Mesendoderm (in vitro differentiated cells): ENCODE results near the gene EEF2KMT.
A peak's percentile ranks its signal among the peaks of the same experiment; 100 is the strongest.

Source experiments
- DNase-seq: peaks from one replicate; pipeline ENCODE4 v3.0.0; 2013
- H2AK5ac ChIP-seq: 2 replicates; pipeline ENCODE4 v1.6.1; 2013; ENCODE audit warnings: low read length, inconsistent platforms
- H2BK120ac ChIP-seq: 2 replicates; pipeline ENCODE4 v1.6.1; 2013; ENCODE audit warnings: low read depth, mild to moderate bottlenecking, low read length, moderate library complexity, mixed read lengths
- H2BK15ac ChIP-seq: replicated peaks from 2 replicates; pipeline ENCODE4 v1.6.1; 2013; ENCODE audit warnings: low read depth, mild to moderate bottlenecking, moderate library complexity
- H2BK5ac ChIP-seq: 2 replicates; pipeline ENCODE4 v1.6.1; 2013; ENCODE audit warnings: low read length, inconsistent platforms
- H3K18ac ChIP-seq: 2 replicates; pipeline ENCODE4 v1.6.1; 2013; ENCODE audit warnings: mild to moderate bottlenecking, low read length, mixed read lengths
- H3K23ac ChIP-seq: one replicate; pipeline ENCODE4 v1.6.1; 2013; ENCODE audit warnings: low read length
- H3K27ac ChIP-seq: 2 replicates; pipeline ENCODE4 v1.5.1; 2013; ENCODE audit warnings: low read depth, mild to moderate bottlenecking, inconsistent platforms, low read length, moderate library complexity
- H3K27me3 ChIP-seq: 2 replicates; pipeline ENCODE4 v1.6.1; 2013; ENCODE audit warnings: low read length, control low read depth, mild to moderate bottlenecking, inconsistent platforms; ENCODE audit not compliant: insufficient read depth, poor library complexity
- H3K36me3 ChIP-seq: 2 replicates; pipeline ENCODE4 v1.6.1; 2013; ENCODE audit warnings: low read length, inconsistent platforms; ENCODE audit not compliant: control insufficient read depth, insufficient read depth
- H3K4ac ChIP-seq: one replicate; pipeline ENCODE4 v1.6.1; 2013; ENCODE audit warnings: low read depth, mild to moderate bottlenecking, low read length, moderate library complexity
- H3K4me1 ChIP-seq: 2 replicates; pipeline ENCODE4 v1.6.1; 2013; ENCODE audit warnings: low read depth, low read length, inconsistent platforms; ENCODE audit not compliant: control insufficient read depth
- H3K4me2 ChIP-seq: 2 replicates; pipeline ENCODE4 v1.6.1; 2013; ENCODE audit warnings: low read length
- H3K4me3 ChIP-seq: 2 replicates; pipeline ENCODE4 v1.5.1; 2013; ENCODE audit warnings: mild to moderate bottlenecking, low read length
- H3K56ac ChIP-seq: one replicate; pipeline ENCODE4 v1.6.1; 2013; ENCODE audit warnings: low read length
- H3K79me1 ChIP-seq: 2 replicates; pipeline ENCODE4 v1.6.1; 2013; ENCODE audit warnings: low read length, inconsistent platforms
- H3K79me2 ChIP-seq: 2 replicates; pipeline ENCODE4 v1.6.1; 2013; ENCODE audit warnings: mild to moderate bottlenecking, low read length; ENCODE audit not compliant: control insufficient read depth, insufficient read depth
- H3K9ac ChIP-seq: 2 replicates; pipeline ENCODE4 v1.6.1; 2013; ENCODE audit warnings: low read length, inconsistent platforms
- H4K5ac ChIP-seq: one replicate; pipeline ENCODE4 v1.6.1; 2013; ENCODE audit warnings: low read length
- H4K8ac ChIP-seq: one replicate; pipeline ENCODE4 v1.6.1; 2013; ENCODE audit warnings: low read depth, mild to moderate bottlenecking, control low read depth, low read length, moderate library complexity
- WGBS: extraction: QIAGEN DNeasy Blood & Tissue Kit; methylation state at CpG from one replicate; pipeline ENCODE4 v1.1.7; 2013; ENCODE audit warnings: low lambda C conversion rate, missing lambda C conversion rate; ENCODE audit not compliant: insufficient coverage; ENCODE audit errors: extremely low coverage; 5-methylcytosine and 5-hydroxymethylcytosine counted together

The EEF2KMT gene

DNA sequence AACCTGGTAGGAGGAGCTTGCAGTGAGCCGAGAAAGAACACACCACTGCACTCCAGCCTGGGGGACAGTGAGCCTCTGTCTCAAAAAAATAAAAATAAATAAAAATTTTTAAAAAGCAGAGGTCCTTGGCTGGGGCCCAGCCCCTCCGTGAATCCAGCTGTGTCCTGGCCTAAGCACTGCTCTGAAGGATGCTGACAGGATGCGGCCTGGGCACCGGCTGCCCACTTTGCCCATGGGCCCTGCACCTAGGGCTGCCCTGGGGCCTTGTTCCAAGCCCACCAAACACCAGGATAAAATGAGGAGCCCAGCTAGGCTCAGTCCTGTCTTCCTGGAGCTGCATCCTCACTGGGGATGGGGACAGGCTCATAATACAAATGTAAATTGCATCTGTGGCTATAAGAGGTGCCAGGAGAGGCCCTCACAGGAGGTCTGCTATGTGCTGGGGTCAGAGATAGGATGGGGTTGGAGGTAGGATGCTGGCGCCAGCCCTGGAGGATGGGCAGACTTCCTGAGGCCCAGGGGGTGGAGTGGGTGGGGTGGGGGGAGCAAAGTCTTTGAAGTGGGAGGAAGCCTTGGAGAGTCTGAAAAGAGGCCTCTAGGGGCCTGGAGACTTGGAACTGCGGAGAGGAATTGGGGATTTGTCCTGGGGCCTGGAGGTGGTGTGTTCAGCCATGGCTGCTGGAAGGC, 38.1 kb downstream of the EEF2KMT start:
- no CpG with 5 or more reads among the region's 6 CpGs for WGBS

GRCh38 chr16:5058476-5058875, 39.1 kb downstream of the EEF2KMT start:
- H3K27me3 ChIP-seq, result no peaks in the 10 kb centered on the region
- no peaks in the 10 kb centered on the region for H3K79me1 ChIP-seq
- H3K18ac ChIP-seq, result peak overlapping the region; percentile 32
- H2BK5ac ChIP-seq, result no peak overlapping the region
- H4K8ac ChIP-seq, result no peak overlapping the region
- no peak overlapping the region for H3K4ac ChIP-seq
- H4K5ac ChIP-seq, result no peak overlapping the region
- DNase-seq, result peak; percentile 96
- no peaks in the 10 kb centered on the region for H3K79me2 ChIP-seq
- no CpG with 5 or more reads among the region's 7 CpGs for WGBS
- H2BK120ac ChIP-seq, result no peak overlapping the region
- H3K27ac ChIP-seq, result peak overlapping the region; percentile 59
- no peak overlapping the region for H3K23ac ChIP-seq
- no peak overlapping the region for H2BK15ac ChIP-seq
- no peak overlapping the region for H3K4me3 ChIP-seq
- peak overlapping the region; percentile 1 for H3K56ac ChIP-seq
- H2AK5ac ChIP-seq, result no peak overlapping the region
- H3K9ac ChIP-seq, result peak overlapping the region; percentile 32
- no peaks in the 10 kb centered on the region for H3K36me3 ChIP-seq
- H3K4me2 ChIP-seq, result no peak overlapping the region
- peaks cover 3% of the 10 kb centered on the region for H3K4me1 ChIP-seq

More for the DNA sequence above, 38.1 kb downstream of the EEF2KMT start:
- Histone ChIP-seq H2BK5ac (no peak overlapping the region), H3K27ac (peak overlapping the region; percentile 82), H3K9ac (no peak overlapping the region), H2AK5ac (no peak overlapping the region), H3K4me3 (no peak overlapping the region), H4K5ac (no peak overlapping the region), H2BK120ac (no peak overlapping the region), H3K27me3 (no peaks in the 10 kb centered on the region), H4K8ac (no peak overlapping the region), H3K18ac (no peak overlapping the region), H2BK15ac (no peak overlapping the region), H3K79me2 (no peaks in the 10 kb centered on the region), H3K23ac (no peak overlapping the region), H3K4me2 (no peak overlapping the region), H3K36me3 (no peaks in the 10 kb centered on the region), H3K56ac (peak overlapping the region; percentile 60), H3K4ac (no peak overlapping the region), H3K4me1 (peaks cover 3% of the 10 kb centered on the region), H3K79me1 (no peaks in the 10 kb centered on the region)
- peak; percentile 77 for DNase-seq

- Histone ChIP-seq H3K23ac (no peak overlapping the region), H2AK5ac (no peak overlapping the region), H2BK5ac (no peak overlapping the region), H3K36me3 (no peaks in the 10 kb centered on the region), H3K27me3 (no peaks in the 10 kb centered on the region), H3K18ac (no peak overlapping the region), H3K79me1 (no peaks in the 10 kb centered on the region), H3K4me3 (no peak overlapping the region), H3K4ac (no peak overlapping the region), H3K56ac (no peak overlapping the region), H3K4me2 (no peak overlapping the region), H3K9ac (no peak overlapping the region), H4K5ac (no peak overlapping the region), H4K8ac (no peak overlapping the region), H2BK15ac (no peak overlapping the region), H2BK120ac (no peak overlapping the region), H3K27ac (no peak overlapping the region), H3K4me1 (peaks cover 3% of the 10 kb centered on the region), H3K79me2 (no peaks in the 10 kb centered on the region)
- peak; percentile 81 for DNase-seq
- WGBS, result no CpG with 5 or more reads among the region's 11 CpGs
These were observed 41.2 kb downstream of the EEF2KMT start for GRCh38 chr16:5056352-5056751.

GRCh38 chr16:5054876-5055865, 42.4 kb downstream of the EEF2KMT start:
- Histone ChIP-seq H4K5ac (no peak overlapping the region), H3K4me1 (peaks cover 3% of the 10 kb centered on the region), H3K4me3 (no peak overlapping the region), H3K56ac (no peak overlapping the region), H3K79me2 (no peaks in the 10 kb centered on the region), H3K79me1 (no peaks in the 10 kb centered on the region), H3K23ac (no peak overlapping the region), H2BK5ac (no peak overlapping the region), H2AK5ac (no peak overlapping the region), H2BK15ac (no peak overlapping the region), H2BK120ac (no peak overlapping the region), H3K27ac (no peak overlapping the region), H3K9ac (no peak overlapping the region), H3K4me2 (no peak overlapping the region), H3K18ac (no peak overlapping the region), H3K36me3 (no peaks in the 10 kb centered on the region), H3K27me3 (no peaks in the 10 kb centered on the region), H3K4ac (no peak overlapping the region), H4K8ac (no peak overlapping the region)
- no CpG with 5 or more reads among the region's 16 CpGs for WGBS
- DNase-seq, result no peak

GRCh38 chr16:5046914-5047313, 50.7 kb downstream of the EEF2KMT start:
- DNase-seq, result no peak
- no peak overlapping the region for H3K4me3 ChIP-seq

More at GRCh38 chr16:5046914-5047313, 50.7 kb downstream of the EEF2KMT start:
- Histone ChIP-seq H3K79me1 (no peaks in the 10 kb centered on the region), H3K4me1 (no peaks in the 10 kb centered on the region), H3K23ac (no peak overlapping the region), H3K4ac (no peak overlapping the region), H2BK120ac (no peak overlapping the region), H3K4me2 (no peak overlapping the region), H2AK5ac (no peak overlapping the region), H3K36me3 (no peaks in the 10 kb centered on the region), H3K9ac (no peak overlapping the region), H4K8ac (no peak overlapping the region), H3K27ac (no peak overlapping the region), H3K27me3 (no peaks in the 10 kb centered on the region), H2BK5ac (no peak overlapping the region), H4K5ac (no peak overlapping the region), H2BK15ac (no peak overlapping the region), H3K18ac (no peak overlapping the region), H3K79me2 (no peaks in the 10 kb centered on the region), H3K56ac (no peak overlapping the region)
- no CpG with 5 or more reads among the region's 2 CpGs for WGBS
